SK-N-SH (cell line): ENCODE results near the gene DENND10. TPM values are rescaled to one million over a fixed set of nuclear protein-coding genes. Genes with fewer than 3 reads are reported as not detected.

Experiments used
- CTCF ChIA-PET: fragments of 300-600, 350-600 bp; formaldehyde crosslinking; extraction: SDS; loops from one replicate; lab custom pipeline; 2021; lab: Yijun Ruan, JAX
- POLR2A ChIA-PET: fragments of 350-600 bp; sonication (Branson Sonifier 250); formaldehyde crosslinking; extraction: SDS; loops from one replicate; lab custom pipeline; 2020; ENCODE audit warnings: antibody characterized with exemption, inconsistent platforms; lab: Yijun Ruan, JAX
- DNase-seq: peaks from one replicate; pipeline ENCODE4 v3.0.0; 2012
- H2AFZ ChIP-seq: fragments of 200-600 bp; sonication (generic); 2 replicates; pipeline ENCODE4 v1.8.1; 2016; ENCODE audit warnings: antibody characterized with exemption, mild to moderate bottlenecking, low read depth
- H3F3A ChIP-seq: fragments of 200-600 bp; sonication (generic); replicated peaks from 2 replicates; pipeline ENCODE3; 2016; ENCODE audit warnings: antibody characterized with exemption, mild to moderate bottlenecking; ENCODE audit not compliant: insufficient read depth
- H3K27ac ChIP-seq, 2 experiments: fragments of 200-500 bp in 1 of 2; fragments of 200-600 bp in 1 of 2; sonication (Bioruptor generic) in 1 of 2; sonication (generic), shearing (Covaris generic) in 1 of 2; 2 replicates each; pipeline versions ENCODE4 v1.5.1 to v1.6.1; 2014 to 2016; ENCODE audit warnings: low read depth in 2 of 2, inconsistent platforms in 1 of 2, low read length in 1 of 2, mild to moderate bottlenecking in 1 of 2, mixed read lengths in 1 of 2
- H3K27me3 ChIP-seq: fragments of 200-600 bp; sonication (generic), shearing (Covaris generic); 2 replicates; pipeline ENCODE4 v1.6.1; 2016; ENCODE audit warnings: mixed run types; ENCODE audit not compliant: insufficient read depth
- H3K36me3 ChIP-seq, 2 experiments: fragments of 200-500 bp in 1 of 2; fragments of 200-600 bp in 1 of 2; sonication (Bioruptor generic) in 1 of 2; sonication (generic) in 1 of 2; replicated peaks in 1 of 2; 2 replicates each; pipeline versions ENCODE3 to v1.5.1; 2014 to 2016; ENCODE audit warnings: low read length in 1 of 2, mild to moderate bottlenecking in 1 of 2; ENCODE audit not compliant: insufficient read depth in 2 of 2, control insufficient read depth in 1 of 2
- H3K4me1 ChIP-seq, 2 experiments: fragments of 200-500 bp in 1 of 2; fragments of 200-600 bp in 1 of 2; sonication (Bioruptor generic) in 1 of 2; sonication (generic), shearing (Covaris generic) in 1 of 2; 2 replicates each; pipeline versions ENCODE4 v1.5.1 to v1.6.1; 2014 to 2016; ENCODE audit warnings: low read depth in 1 of 2, low read length in 1 of 2, mixed run types in 1 of 2; ENCODE audit not compliant: insufficient read depth in 2 of 2, control insufficient read depth in 1 of 2
- H3K4me2 ChIP-seq: fragments of 200-600 bp; sonication (generic), shearing (Covaris generic); 2 replicates; pipeline ENCODE4 v1.6.1; 2017; ENCODE audit warnings: mixed run types
- H3K4me3 ChIP-seq, 2 experiments: fragments of 200-500 bp in 1 of 2; fragments of 200-600 bp in 1 of 2; sonication (Bioruptor generic) in 1 of 2; sonication (generic), shearing (Covaris generic) in 1 of 2; 2 replicates each; pipeline versions ENCODE4 v1.5.1 to v1.8.1; 2014 to 2016; ENCODE audit warnings: low read depth in 2 of 2, inconsistent platforms in 1 of 2, low read length in 1 of 2, mild to moderate bottlenecking in 1 of 2, mixed read lengths in 1 of 2, moderate library complexity in 1 of 2
- H3K79me2 ChIP-seq: fragments of 200-600 bp; sonication (generic); 2 replicates; pipeline ENCODE4 v1.8.1; 2017; ENCODE audit warnings: mild to moderate bottlenecking; ENCODE audit not compliant: insufficient read depth
- H3K9ac ChIP-seq: fragments of 200-600 bp; sonication (generic); 2 replicates; pipeline ENCODE4 v1.6.1; 2017; ENCODE audit warnings: mixed run types
- H3K9me2 ChIP-seq: fragments of 200-600 bp; sonication (generic); 2 replicates; pipeline ENCODE4 v1.6.1; 2017; ENCODE audit warnings: mixed run types
- H3K9me3 ChIP-seq: fragments of 200-600 bp; sonication (generic); 2 replicates; pipeline ENCODE4 v1.6.1; 2017; ENCODE audit warnings: mixed run types, mild to moderate bottlenecking, moderate library complexity
- H4K20me1 ChIP-seq: fragments of 200-600 bp; sonication (generic); 2 replicates; pipeline ENCODE4 v1.6.1; 2017; ENCODE audit warnings: mild to moderate bottlenecking, mixed run types; ENCODE audit not compliant: insufficient read depth
- CHD2 ChIP-seq: fragments of 150-350 bp; IDR thresholded peaks from 2 replicates; pipeline ENCODE4 v1.6.1; 2018; ENCODE audit warnings: low read length; ENCODE audit not compliant: partially characterized antibody
- CTCF ChIP-seq: fragments of 200-600 bp; sonication (generic); IDR thresholded peaks from 2 replicates; pipeline ENCODE4 v1.6.1; 2017; ENCODE audit warnings: antibody characterized with exemption, mild to moderate bottlenecking, moderate library complexity
- EP300 ChIP-seq, 2 experiments: IDR thresholded peaks; 2 replicates each; pipeline versions ENCODE4 v1.4.0 to v1.6.1; 2012; ENCODE audit warnings: borderline replicate concordance in 1 of 2, low read depth in 1 of 2, low read length in 1 of 2
- EZH2phosphoT487 ChIP-seq: fragments of 200-600 bp; sonication (generic); IDR thresholded peaks from 2 replicates; pipeline ENCODE4 v1.6.1; 2017; ENCODE audit warnings: low read depth, mixed run types, mild to moderate bottlenecking, antibody characterized with exemption, moderate library complexity, borderline replicate concordance
- FOXJ3 ChIP-seq: sonication (generic); formaldehyde crosslinking; IDR thresholded peaks from 2 replicates; pipeline ENCODE4 v1.5.1; 2020; ENCODE audit warnings: mild to moderate bottlenecking, missing genetic modification reagents
- FOXM1 ChIP-seq: IDR thresholded peaks from 2 replicates; pipeline ENCODE4 v1.4.0; 2012; ENCODE audit warnings: low read depth, mild to moderate bottlenecking
- GABPA ChIP-seq: IDR thresholded peaks from 2 replicates; pipeline ENCODE4 v1.4.0; 2012; ENCODE audit warnings: low read depth, mild to moderate bottlenecking
- IRF3 ChIP-seq: fragments of 150-350 bp; IDR thresholded peaks from 2 replicates; pipeline ENCODE4 v1.6.1; 2016; ENCODE audit warnings: mild to moderate bottlenecking, low read depth, low read length
- JUND ChIP-seq: IDR thresholded peaks from 2 replicates; pipeline ENCODE4 v1.4.0; 2012
- MAX ChIP-seq: IDR thresholded peaks from 2 replicates; pipeline ENCODE4 v1.4.0; 2012; ENCODE audit warnings: low read depth
- MEF2A ChIP-seq: IDR thresholded peaks from 2 replicates; pipeline ENCODE4 v1.4.0; 2012; ENCODE audit warnings: low read depth, borderline replicate concordance
- NFIC ChIP-seq: IDR thresholded peaks from 2 replicates; pipeline ENCODE4 v1.4.0; 2012; ENCODE audit warnings: borderline replicate concordance
- RAD21 ChIP-seq: IDR thresholded peaks from 2 replicates; pipeline ENCODE4 v1.6.1; 2012; ENCODE audit warnings: mild to moderate bottlenecking, low read length
- RFX5 ChIP-seq: IDR thresholded peaks from 2 replicates; pipeline ENCODE4 v1.6.1; 2012; ENCODE audit warnings: mild to moderate bottlenecking, improper control_type of control experiment, low read length
- RXRA ChIP-seq: IDR thresholded peaks from 2 replicates; pipeline ENCODE4 v1.4.0; 2012; ENCODE audit warnings: low read depth, mild to moderate bottlenecking, borderline replicate concordance
- SIN3A ChIP-seq: IDR thresholded peaks from 2 replicates; pipeline ENCODE4 v1.6.1; 2012; ENCODE audit warnings: low read depth, mild to moderate bottlenecking, low read length, moderate library complexity, borderline replicate concordance
- WGBS: methylation state at CpG from one replicate; pipeline ENCODE4 v1.1.6; 2017; ENCODE audit warnings: low lambda C conversion rate; 5-methylcytosine and 5-hydroxymethylcytosine counted together
- polyA plus RNA-seq, 3 experiments: library from polyadenylated mRNA; depleted of rRNA; stranded (reverse); fragments of >200 nt; gene quantifications; 2 replicates each; pipeline ENCODE4 v1.2.3, GENCODE V29; 2012
- TF ChIP-seq, protein P1 (sequence below): IDR thresholded peaks from 2 replicates; pipeline ENCODE4 v1.4.0; 2012; ENCODE audit warnings: low read depth, borderline replicate concordance
- TF ChIP-seq, protein P2 (sequence below): IDR thresholded peaks from 2 replicates; pipeline ENCODE4; 2012

The DENND10 gene
- polyA plus RNA-seq, 1 of the 3 experiments (the other 2 are of a cell fraction), result 48.4 TPM

- TF ChIP-seq, protein P1, sequence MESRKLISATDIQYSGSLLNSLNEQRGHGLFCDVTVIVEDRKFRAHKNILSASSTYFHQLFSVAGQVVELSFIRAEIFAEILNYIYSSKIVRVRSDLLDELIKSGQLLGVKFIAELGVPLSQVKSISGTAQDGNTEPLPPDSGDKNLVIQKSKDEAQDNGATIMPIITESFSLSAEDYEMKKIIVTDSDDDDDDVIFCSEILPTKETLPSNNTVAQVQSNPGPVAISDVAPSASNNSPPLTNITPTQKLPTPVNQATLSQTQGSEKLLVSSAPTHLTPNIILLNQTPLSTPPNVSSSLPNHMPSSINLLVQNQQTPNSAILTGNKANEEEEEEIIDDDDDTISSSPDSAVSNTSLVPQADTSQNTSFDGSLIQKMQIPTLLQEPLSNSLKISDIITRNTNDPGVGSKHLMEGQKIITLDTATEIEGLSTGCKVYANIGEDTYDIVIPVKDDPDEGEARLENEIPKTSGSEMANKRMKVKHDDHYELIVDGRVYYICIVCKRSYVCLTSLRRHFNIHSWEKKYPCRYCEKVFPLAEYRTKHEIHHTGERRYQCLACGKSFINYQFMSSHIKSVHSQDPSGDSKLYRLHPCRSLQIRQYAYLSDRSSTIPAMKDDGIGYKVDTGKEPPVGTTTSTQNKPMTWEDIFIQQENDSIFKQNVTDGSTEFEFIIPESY, result no peak
- TF ChIP-seq RXRA (no peak), EP300 (IDR thresholded peaks at IDR 0.05; ENCODE audit: borderline replicate concordance in 1 of 2, low read depth in 1 of 2, low read length in 1 of 2) (no peak), MEF2A (no peak), EZH2phosphoT487 (no peak), CHD2 (no peak)
Observed at GRCh38 chr10:119084896-119085295, 19.0 kb upstream of the DENND10 start (continued).

DNA sequence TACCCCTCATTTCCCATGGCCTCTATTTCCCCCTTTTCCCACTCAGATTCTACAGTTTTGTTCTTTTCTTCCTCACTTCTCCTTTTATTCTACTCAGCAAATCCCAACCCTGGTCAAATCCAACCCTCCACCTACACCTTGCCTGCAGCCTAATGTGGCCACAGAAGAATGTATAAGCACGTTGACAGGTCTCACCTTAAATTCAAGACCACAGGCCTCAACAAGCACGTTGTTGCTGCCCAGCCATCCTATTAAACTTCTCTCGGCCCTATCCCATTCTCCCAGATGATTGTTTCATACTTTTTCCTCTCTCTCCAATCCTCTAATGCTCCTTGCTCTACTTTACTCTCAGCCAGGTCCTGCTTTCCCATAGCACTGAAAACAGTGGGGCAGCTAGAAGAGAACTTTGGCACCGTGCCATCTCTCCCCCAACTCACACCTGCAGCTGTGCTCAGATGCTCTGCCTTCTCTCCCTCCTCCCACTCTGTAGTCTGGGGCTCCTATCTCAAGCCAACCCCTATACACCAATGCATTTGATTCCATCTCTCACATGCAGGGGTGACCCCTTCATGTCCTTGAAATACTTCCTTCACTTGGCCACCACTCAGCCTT, 16.5 kb upstream of the DENND10 start:
- no peaks in the 10 kb centered on the region for H3K9me2 ChIP-seq
- ChIA-PET POLR2A (no interaction called here), CTCF (interaction anchor here (0.9 kb wide), 1 partner anchor 12 kb away, joined by 3 read pairs; no protein-coding TSS in a partner anchor)
- no peaks in the 10 kb centered on the region for H3K9me3 ChIP-seq
- H3K36me3 ChIP-seq, result no peaks in the 10 kb centered on the region
- H2AFZ ChIP-seq, result no peak overlapping the region
- WGBS, result 58% methylated on average over 4 of the region's 4 CpGs
- H3K27me3 ChIP-seq, result no peaks in the 10 kb centered on the region
- no peak for DNase-seq
- no peaks in the 10 kb centered on the region for H3K4me1 ChIP-seq
- H4K20me1 ChIP-seq, result no peaks in the 10 kb centered on the region
- no peak overlapping the region for H3K27ac ChIP-seq
- no peaks in the 10 kb centered on the region for H3K79me2 ChIP-seq
- H3K4me2 ChIP-seq, result no peak overlapping the region
- H3F3A ChIP-seq, result peaks cover 8% of the 10 kb centered on the region
- TF ChIP-seq MAX (no peak), CTCF (no peak), RAD21 (no peak), FOXM1 (no peak), MEF2A (no peak), FOXJ3 (CRISPR knock-in tag) (no peak), IRF3 (no peak), JUND (no peak), EZH2phosphoT487 (no peak), RFX5 (no peak), NFIC (no peak), GABPA (no peak), SIN3A (no peak)
- TF ChIP-seq, protein P2, sequence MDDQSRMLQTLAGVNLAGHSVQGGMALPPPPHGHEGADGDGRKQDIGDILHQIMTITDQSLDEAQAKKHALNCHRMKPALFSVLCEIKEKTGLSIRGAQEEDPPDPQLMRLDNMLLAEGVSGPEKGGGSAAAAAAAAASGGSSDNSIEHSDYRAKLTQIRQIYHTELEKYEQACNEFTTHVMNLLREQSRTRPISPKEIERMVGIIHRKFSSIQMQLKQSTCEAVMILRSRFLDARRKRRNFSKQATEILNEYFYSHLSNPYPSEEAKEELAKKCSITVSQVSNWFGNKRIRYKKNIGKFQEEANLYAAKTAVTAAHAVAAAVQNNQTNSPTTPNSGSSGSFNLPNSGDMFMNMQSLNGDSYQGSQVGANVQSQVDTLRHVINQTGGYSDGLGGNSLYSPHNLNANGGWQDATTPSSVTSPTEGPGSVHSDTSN, result no peak
- TF ChIP-seq, protein P1, result no peak
- no peak overlapping the region for H3K4me3 ChIP-seq
- no peak overlapping the region for H3K9ac ChIP-seq
